Eye (tissue), 1 donor: ENCODE measurements around the gene TCEAL5.
"Not testable (repeated sequence)": the region's sequence is repeated elsewhere in the genome, so short reads cannot be mapped to it uniquely, and the experiment has no call there.

Experiments
- DNase-seq: peaks from one replicate; pipeline ENCODE4 v3.0.0-alpha.2; 2015

Gene TCEAL5

GRCh38 chrX:103225918-103226317, 50.6 kb downstream of the TCEAL5 start:
- DNase-seq = not testable (repeated sequence)
